H1 (cell line): Measurements from ENCODE around the gene OBP2B. TPM values are rescaled to one million over a fixed set of nuclear protein-coding genes. Genes with fewer than 3 reads are reported as not detected.

Experiments
- CTCF ChIA-PET: fragments of 300-600 bp; sonication (Branson Sonifier 250); formaldehyde crosslinking; loops from one replicate; lab custom pipeline; 2021; ENCODE audit not compliant: partially characterized antibody; lab: Charles Lee
- POLR2A ChIA-PET: fragments of 300-600 bp; sonication (Branson Sonifier 250); formaldehyde crosslinking; loops from one replicate; lab custom pipeline; 2021; ENCODE audit warnings: inconsistent platforms; ENCODE audit not compliant: partially characterized antibody; lab: Charles Lee
- DNase-seq, 2 experiments: peaks; one replicate each; pipeline versions ENCODE4 v3.0.0 to v3.0.0-alpha.2; 2010 to 2022; ENCODE audit warnings: low spot score in 2 of 2, low read depth in 1 of 2, mixed read lengths in 1 of 2
- FAIRE-seq: peaks from 2 replicates; lab custom pipeline; 2011; peaks lifted over from hg19 to GRCh38; lab: Jason Lieb, UNC
- H2AFZ ChIP-seq: 2 replicates; pipeline ENCODE4 v1.8.1; 2012; ENCODE audit warnings: low read length, inconsistent platforms
- H2AK5ac ChIP-seq: 2 replicates; pipeline ENCODE4 v1.6.1; 2013; ENCODE audit warnings: low read depth, low read length
- H2BK120ac ChIP-seq: replicated peaks from 2 replicates; pipeline ENCODE3; 2013; ENCODE audit warnings: low read depth, low read length, inconsistent platforms
- H2BK12ac ChIP-seq: 2 replicates; pipeline ENCODE4 v1.6.1; 2013; ENCODE audit warnings: low read depth, low read length
- H2BK15ac ChIP-seq: 2 replicates; pipeline ENCODE4 v1.6.1; 2013; ENCODE audit warnings: low read length
- H2BK20ac ChIP-seq: 2 replicates; pipeline ENCODE4 v1.6.1; 2013; ENCODE audit warnings: low read length
- H2BK5ac ChIP-seq: 2 replicates; pipeline ENCODE4 v1.6.1; 2013; ENCODE audit warnings: low read depth, low read length
- H3K14ac ChIP-seq: 2 replicates; pipeline ENCODE4 v1.6.1; 2013; ENCODE audit warnings: inconsistent platforms; ENCODE audit not compliant: insufficient read length
- H3K18ac ChIP-seq: 2 replicates; pipeline ENCODE4 v1.6.1; 2013; ENCODE audit warnings: low read length; ENCODE audit errors: extremely low read depth
- H3K23ac ChIP-seq: 2 replicates; pipeline ENCODE4 v1.6.1; 2013; ENCODE audit warnings: inconsistent platforms; ENCODE audit not compliant: insufficient read length
- H3K23me2 ChIP-seq: 2 replicates; pipeline ENCODE4 v1.6.1; 2013; ENCODE audit warnings: low read depth, low read length
- H3K27ac ChIP-seq: 2 replicates; pipeline ENCODE4 v1.6.1; 2011; ENCODE audit warnings: low read depth, low read length, inconsistent platforms
- H3K27me3 ChIP-seq, 4 experiments: replicated peaks in 1 of 4; 1 replicate in 1 of 4; 2 replicates in 3 of 4; pipeline versions ENCODE4 v1.6.1 to v1.8.1; 2011 to 2013; ENCODE audit warnings: low read length in 3 of 4, mild to moderate bottlenecking in 3 of 4, inconsistent platforms in 2 of 4, mixed read lengths in 2 of 4, moderate library complexity in 1 of 4; ENCODE audit not compliant: control insufficient read depth in 3 of 4, insufficient read depth in 3 of 4; ENCODE audit errors: extremely low read depth in 1 of 4
- H3K36me3 ChIP-seq, 4 experiments: 2 replicates each; pipeline versions ENCODE4 v1.6.1 to v1.8.1; 2011 to 2013; ENCODE audit warnings: mild to moderate bottlenecking in 4 of 4, low read length in 3 of 4, moderate library complexity in 2 of 4, control low read depth in 1 of 4, inconsistent platforms in 1 of 4; ENCODE audit not compliant: insufficient read depth in 4 of 4, control insufficient read depth in 2 of 4
- H3K4ac ChIP-seq: replicated peaks from 2 replicates; pipeline ENCODE3; 2013; ENCODE audit warnings: low read length, low read depth, mixed read lengths, inconsistent platforms; ENCODE audit not compliant: insufficient read length
- H3K4me1 ChIP-seq, 4 experiments: replicated peaks in 1 of 4; 1 replicate in 1 of 4; 2 replicates in 3 of 4; pipeline versions ENCODE4 v1.6.1 to v1.8.1; 2011 to 2013; ENCODE audit warnings: low read length in 3 of 4, inconsistent platforms in 2 of 4, mixed read lengths in 1 of 4; ENCODE audit not compliant: insufficient read depth in 4 of 4, control insufficient read depth in 3 of 4
- H3K4me2 ChIP-seq, 2 experiments: 2 replicates each; pipeline versions ENCODE4 v1.6.1 to v1.8.1; 2011 to 2013; ENCODE audit warnings: low read depth in 2 of 2, low read length in 2 of 2, control low read depth in 1 of 2, inconsistent platforms in 1 of 2, mild to moderate bottlenecking in 1 of 2; ENCODE audit not compliant: insufficient read depth in 1 of 2
- H3K4me3 ChIP-seq, 4 experiments: fragments of 200-600, 300-600 bp in 1 of 4; sonication (generic), shearing (Covaris generic), sonication (Bioruptor Twin) in 1 of 4; 2 replicates each; pipeline versions ENCODE4 v1.5.1 to v1.8.1; 2011 to 2016; ENCODE audit warnings: low read length in 4 of 4, low read depth in 3 of 4, control low read depth in 2 of 4, inconsistent platforms in 2 of 4, mild to moderate bottlenecking in 2 of 4, mixed read lengths in 1 of 4, moderate library complexity in 1 of 4; ENCODE audit not compliant: insufficient read depth in 2 of 4; ENCODE audit errors: extremely low read depth in 1 of 4
- H3K56ac ChIP-seq: replicated peaks from 2 replicates; pipeline ENCODE3; 2013; ENCODE audit warnings: low read depth, mild to moderate bottlenecking, mixed read lengths, low read length, inconsistent platforms; ENCODE audit not compliant: insufficient read length
- H3K79me1 ChIP-seq: 2 replicates; pipeline ENCODE4 v1.6.1; 2013; ENCODE audit warnings: low read depth, low read length, control low read depth
- H3K79me2 ChIP-seq, 2 experiments: 2 replicates each; pipeline versions ENCODE4 v1.6.1 to v1.8.1; 2012 to 2013; ENCODE audit warnings: low read length in 2 of 2, mild to moderate bottlenecking in 2 of 2, inconsistent platforms in 1 of 2; ENCODE audit not compliant: insufficient read depth in 2 of 2, control insufficient read depth in 1 of 2
- H3K9ac ChIP-seq, 4 experiments: replicated peaks in 1 of 4; 1 replicate in 1 of 4; 2 replicates in 3 of 4; pipeline versions ENCODE4 v1.6.1 to v1.8.1; 2011 to 2013; ENCODE audit warnings: low read depth in 3 of 4, low read length in 3 of 4, control low read depth in 2 of 4, mild to moderate bottlenecking in 2 of 4, moderate library complexity in 2 of 4, inconsistent platforms in 1 of 4; ENCODE audit errors: extremely low read depth in 1 of 4
- H3K9me3 ChIP-seq, 2 experiments: 2 replicates each; pipeline versions ENCODE4 v1.6.1 to v1.8.1; 2012 to 2013; ENCODE audit warnings: mild to moderate bottlenecking in 2 of 2, moderate library complexity in 2 of 2, control low read depth in 1 of 2, inconsistent platforms in 1 of 2, low read depth in 1 of 2, low read length in 1 of 2, mixed read lengths in 1 of 2; ENCODE audit not compliant: insufficient read depth in 2 of 2
- H4K20me1 ChIP-seq, 2 experiments: replicated peaks in 1 of 2; 2 replicates each; pipeline versions ENCODE3 to v1.8.1; 2011 to 2013; ENCODE audit warnings: inconsistent platforms in 2 of 2, low read length in 2 of 2, mild to moderate bottlenecking in 1 of 2; ENCODE audit not compliant: insufficient read depth in 2 of 2, control insufficient read depth in 1 of 2
- H4K5ac ChIP-seq: 2 replicates; pipeline ENCODE4 v1.6.1; 2013; ENCODE audit warnings: low read length, low read depth, mixed read lengths, inconsistent platforms; ENCODE audit not compliant: insufficient read length
- H4K8ac ChIP-seq: 2 replicates; pipeline ENCODE4 v1.8.0; 2013; ENCODE audit warnings: mild to moderate bottlenecking, moderate library complexity, low read length, inconsistent platforms; ENCODE audit not compliant: insufficient read depth; ENCODE audit errors: extremely low read depth
- H4K91ac ChIP-seq: replicated peaks from 2 replicates; pipeline ENCODE3; 2013; ENCODE audit warnings: low read length, mixed read lengths, inconsistent platforms; ENCODE audit not compliant: insufficient read length
- ATF2 ChIP-seq: IDR thresholded peaks from 2 replicates; pipeline ENCODE4 v1.6.1; 2012; ENCODE audit warnings: low read length, inconsistent platforms
- CREB1 ChIP-seq: IDR thresholded peaks from 2 replicates; pipeline ENCODE4 v1.6.1; 2012; ENCODE audit warnings: inconsistent platforms
- EP300 ChIP-seq, 2 experiments: IDR thresholded peaks; 1 replicate in 1 of 2; 2 replicates in 1 of 2; pipeline ENCODE4 v1.6.1; 2011 to 2012; ENCODE audit warnings: low read depth in 2 of 2, low read length in 2 of 2, mild to moderate bottlenecking in 2 of 2, borderline replicate concordance in 1 of 2, inconsistent platforms in 1 of 2, moderate library complexity in 1 of 2
- HDAC6 ChIP-seq: IDR thresholded peaks from one replicate; pipeline ENCODE4 v1.7.1; 2012; ENCODE audit warnings: low read depth, mild to moderate bottlenecking, inconsistent platforms, low read length, moderate library complexity
- JUND ChIP-seq: IDR thresholded peaks from 2 replicates; pipeline ENCODE4 v1.6.1; 2011; ENCODE audit warnings: mild to moderate bottlenecking, improper control_type of control experiment, low read length
- POLR2AphosphoS5 ChIP-seq: IDR thresholded peaks from 2 replicates; pipeline ENCODE4 v1.6.1; 2011; ENCODE audit warnings: low read depth, low read length
- POU5F1 ChIP-seq: IDR thresholded peaks from 2 replicates; pipeline ENCODE4 v1.6.1; 2011; ENCODE audit warnings: low read depth, mild to moderate bottlenecking, low read length, moderate library complexity
- RFX5 ChIP-seq: IDR thresholded peaks from 2 replicates; pipeline ENCODE4 v1.6.1; 2011; ENCODE audit warnings: low read depth, low read length, improper control_type of control experiment, borderline replicate concordance
- RXRA ChIP-seq: IDR thresholded peaks from 2 replicates; pipeline ENCODE4 v1.6.1; 2011; ENCODE audit warnings: low read depth, mild to moderate bottlenecking, low read length, moderate library complexity; ENCODE audit not compliant: insufficient read depth
- SIRT6 ChIP-seq: IDR thresholded peaks from one replicate; pipeline ENCODE4 v1.7.1; 2012; ENCODE audit warnings: low read length, inconsistent platforms
- SP1 ChIP-seq: IDR thresholded peaks from 2 replicates; pipeline ENCODE4 v1.6.1; 2011; ENCODE audit warnings: low read depth, low read length
- SUZ12 ChIP-seq: fragments of 200-600 bp; sonication (generic); IDR thresholded peaks from 2 replicates; pipeline ENCODE4 v1.6.1; 2012; ENCODE audit warnings: mild to moderate bottlenecking, inconsistent platforms, low read length, moderate library complexity, mixed read lengths
- TAF1 ChIP-seq: IDR thresholded peaks from 2 replicates; pipeline ENCODE4 v1.6.1; 2011; ENCODE audit warnings: mild to moderate bottlenecking, low read depth, low read length
- TBP ChIP-seq: IDR thresholded peaks from 2 replicates; pipeline ENCODE4 v1.6.1; 2011; ENCODE audit warnings: low read depth, low read length, improper control_type of control experiment
- WGBS, 2 experiments: shearing (Covaris generic) in 1 of 2; methylation state at CpG; one replicate each; pipeline versions ENCODE4 v1.1.6 to v1.1.7; 2013 to 2015; ENCODE audit warnings: low lambda C conversion rate in 2 of 2, mixed read lengths in 2 of 2, inconsistent platforms in 1 of 2, low coverage in 1 of 2, missing lambda C conversion rate in 1 of 2; ENCODE audit not compliant: insufficient replicate concordance in 2 of 2, insufficient coverage in 1 of 2, insufficient read length in 1 of 2; ENCODE audit errors: extremely low coverage in 1 of 2, missing lambda C conversion rate in 1 of 2; 5-methylcytosine and 5-hydroxymethylcytosine counted together
- polyA plus RNA-seq, 7 experiments: library from polyadenylated mRNA; depleted of rRNA in 3 of 7; stranded (reverse) in 5 of 7; unstranded in 2 of 7; fragments of >200 nt in 5 of 7; fragments of 200-250 nt in 2 of 7; gene quantifications; 1 replicate in 5 of 7; 2 replicates in 1 of 7; 4 replicates in 1 of 7; pipeline versions ENCODE4 v1.2.1 to v1.2.3, GENCODE V29; 2011 to 2013; ENCODE audit warnings: missing spikeins in 2 of 7, mixed read lengths in 2 of 7
- total RNA-seq: library from RNA; stranded (reverse); fragmentation: NEBNext Ultra II Directional; extraction: Animal tissue kit (Norgen Biotek cat#: 25700); gene quantifications from 2 replicates; pipeline ENCODE4 v1.2.1, GENCODE V29; 2021

OBP2B gene
- total and polyA plus RNA-seq, 2 of the 8 experiments (the other 6 are each of a cell fraction or from before 2014, with no cell fraction given), result not detected

DNA sequence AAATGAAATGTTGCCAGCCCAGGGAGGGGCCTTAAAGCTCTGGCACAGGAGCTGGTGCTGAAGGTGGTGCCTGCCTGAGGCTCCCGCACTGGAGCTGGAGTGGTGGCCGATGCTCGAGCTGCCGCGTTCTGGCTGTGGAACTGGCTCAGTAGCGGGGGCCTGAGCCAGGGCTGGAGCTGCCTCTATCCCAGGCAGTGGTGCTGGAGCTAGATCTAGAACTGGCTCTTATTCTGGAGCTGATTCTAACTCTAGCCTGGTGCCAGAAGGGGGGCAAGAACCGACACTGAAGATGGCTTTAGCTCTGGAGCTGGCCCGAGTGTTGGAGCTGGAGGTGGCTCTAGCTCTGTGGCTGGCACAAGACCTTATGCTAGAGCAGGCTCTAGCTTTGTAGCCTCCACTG is 19.2 kb downstream of the OBP2B start:
- Histone ChIP-seq H2BK20ac (no peak overlapping the region), H2BK5ac (no peak overlapping the region), H3K56ac (no peak overlapping the region), H3K27me3 (peaks cover 0 to 13% (median 8%) of the 10 kb centered on the region in 4 experiments; a peak in 5 of 7 replicates), H3K18ac (no peak overlapping the region), H4K20me1 (peaks cover 0 to 1% of the 10 kb centered on the region in 2 experiments), H2BK120ac (no peak overlapping the region), H3K27ac (no peak overlapping the region), H3K79me1 (no peaks in the 10 kb centered on the region), H4K91ac (no peak overlapping the region), H4K8ac (no peak overlapping the region), H3K4me1 (no peaks in the 10 kb centered on the region), H3K4me3 (no peak overlapping the region), H4K5ac (no peak overlapping the region), H3K4me2 (no peak overlapping the region), H3K9me3 (no peaks in the 10 kb centered on the region), H3K36me3 (no peaks in the 10 kb centered on the region), H3K23ac (no peak overlapping the region), H2BK15ac (no peak overlapping the region), H3K14ac (no peak overlapping the region), H2AK5ac (no peak overlapping the region), H3K79me2 (no peaks in the 10 kb centered on the region), H2BK12ac (no peak overlapping the region), H3K23me2 (no peaks in the 10 kb centered on the region), H2AFZ (no peak overlapping the region), H3K9ac (no peak overlapping the region), H3K4ac (no peak overlapping the region)
- FAIRE-seq (no peak), DNase-seq (no peak)
- WGBS, 2 experiments, result 92% methylated on average over 8 of the region's 8 CpGs; no CpG with 5 or more reads in 1 of the 2 experiments
- ChIA-PET CTCF (interaction anchor here (0.7 to 5.5 kb wide), 10 partner anchors 10 to 152 kb away, joined by 3 to 123 read pairs (median 22); no protein-coding TSS in a partner anchor), POLR2A (interaction anchor here (0.6 kb wide), 1 partner anchor 140 kb away, joined by 4 read pairs; no protein-coding TSS in a partner anchor)
- no peak for TF ChIP-seq TBP
- no peak for TF ChIP-seq RFX5
- TF ChIP-seq SIRT6, result no peak
- TF ChIP-seq TAF1, result no peak
- TF ChIP-seq SUZ12, result no peak
- no peak for TF ChIP-seq POU5F1
- no peak for TF ChIP-seq ATF2
- no peak for TF ChIP-seq CREB1
- no peak for TF ChIP-seq SP1
- TF ChIP-seq JUND, result no peak
- no peak for TF ChIP-seq HDAC6
- no peak for TF ChIP-seq POLR2AphosphoS5
- TF ChIP-seq RXRA, result no peak
- TF ChIP-seq EP300 (IDR thresholded peaks at IDR 0.05; ENCODE audit: borderline replicate concordance in 1 of 2, low read depth in 2 of 2, low read length in 2 of 2), result no peak
